ENCODE results near the gene NET1. TPM values are rescaled to one million over a fixed set of nuclear protein-coding genes. Genes with fewer than 3 reads are reported as not detected.
"Not testable (repeated sequence)": the region's sequence is repeated elsewhere in the genome, so short reads cannot be mapped to it uniquely, and the experiment has no call there.

NET1 gene
- total RNA-seq, 1 donor from 2014 or later = 133 TPM

DNA sequence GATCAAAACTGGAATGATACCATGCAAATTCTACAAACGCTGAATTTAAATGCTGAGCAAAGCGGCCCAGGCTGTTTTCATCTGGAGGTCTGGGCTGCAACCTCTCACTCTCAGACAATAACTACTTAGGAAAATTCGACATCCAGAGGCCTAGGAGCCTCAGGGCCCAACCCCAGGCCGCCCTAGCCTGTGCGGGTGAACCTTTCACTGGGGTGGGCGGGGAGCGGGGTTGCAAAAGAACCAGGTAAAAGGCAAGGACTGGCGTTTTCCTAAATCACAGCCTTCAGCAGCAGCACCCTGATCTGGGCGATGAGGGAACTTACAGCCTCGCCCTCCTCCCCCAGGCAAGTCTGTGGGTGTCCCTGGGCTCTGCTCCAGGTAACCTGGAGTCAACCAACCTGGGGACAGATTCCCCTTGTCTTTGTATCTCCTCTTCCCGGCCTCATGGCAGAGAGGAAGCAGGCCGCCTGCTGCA, 53.7 kb downstream of the NET1 start:
- no peak for DNase-seq (ENCODE audit: low spot score)

GRCh38 chr10:5466451-5467206, 54.3 kb downstream of the NET1 start:
- DNase-seq (ENCODE audit: low spot score) = peak; percentile 81

DNA sequence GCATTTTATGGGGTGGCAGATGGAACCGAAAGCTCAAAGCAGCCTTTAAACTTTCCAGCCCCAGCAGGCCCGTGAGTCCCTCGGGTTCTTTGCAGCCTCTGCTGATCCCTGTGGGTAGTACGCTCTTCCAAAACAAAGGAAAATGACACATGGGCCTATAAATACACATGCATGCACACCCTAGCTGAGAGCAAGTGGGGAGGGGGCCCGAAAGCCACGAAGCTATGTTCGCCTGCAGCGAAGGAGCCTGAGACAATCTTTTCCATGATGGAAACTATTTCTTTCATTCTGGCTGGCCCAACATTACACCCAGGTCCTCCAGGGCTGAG, 54.8 kb downstream of the NET1 start:
- DNase-seq (ENCODE audit: low spot score) = no peak

GRCh38 chr10:5467634-5468255, 55.4 kb downstream of the NET1 start:
- DNase-seq (ENCODE audit: low spot score) = no peak

- no peak for DNase-seq (ENCODE audit: low spot score)
Observed at GRCh38 chr10:5468262-5469106, 56.1 kb downstream of the NET1 start.

GRCh38 chr10:5469353-5470061, 57.1 kb downstream of the NET1 start:
- DNase-seq (ENCODE audit: low spot score) = no peak

- DNase-seq (ENCODE audit: low spot score) = no peak
Observed at GRCh38 chr10:5470062-5470751, 57.9 kb downstream of the NET1 start.

DNA sequence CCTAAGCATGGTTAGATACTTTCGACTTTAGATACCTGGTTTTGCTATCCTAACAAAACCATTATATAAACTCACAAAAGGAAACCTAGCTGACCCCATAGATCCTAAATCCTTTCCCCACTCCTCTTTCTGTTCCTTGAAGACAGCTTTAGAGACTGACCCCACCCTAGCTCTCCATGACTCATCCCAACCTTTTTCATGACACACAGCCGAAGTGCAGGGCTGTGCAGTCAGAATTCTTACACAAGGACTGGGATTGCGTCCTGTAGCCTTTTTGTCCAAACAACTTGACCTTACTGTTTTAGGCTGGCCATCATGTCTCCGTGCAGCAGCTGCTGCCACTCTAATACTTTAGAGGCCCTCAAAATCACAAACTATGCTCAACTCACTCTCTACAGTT, 62.3 kb downstream of the NET1 start:
- DNase-seq (ENCODE audit: low spot score) = not testable (repeated sequence)

- DNase-seq (ENCODE audit: low spot score) = not testable (repeated sequence)
Observed at GRCh38 chr10:5475088-5475487, 62.7 kb downstream of the NET1 start.

GRCh38 chr10:5475974-5476807, 63.8 kb downstream of the NET1 start:
- DNase-seq (ENCODE audit: low spot score) = not testable (repeated sequence)

- no peak for DNase-seq (ENCODE audit: low spot score)
Observed at GRCh38 chr10:5476918-5477525, 64.7 kb downstream of the NET1 start.

- DNase-seq (ENCODE audit: low spot score) = no peak
Observed at GRCh38 chr10:5477948-5478693, 65.8 kb downstream of the NET1 start.

- peak; percentile 39 for DNase-seq (ENCODE audit: low spot score)
Observed at GRCh38 chr10:5478694-5479305, 66.4 kb downstream of the NET1 start.

DNA sequence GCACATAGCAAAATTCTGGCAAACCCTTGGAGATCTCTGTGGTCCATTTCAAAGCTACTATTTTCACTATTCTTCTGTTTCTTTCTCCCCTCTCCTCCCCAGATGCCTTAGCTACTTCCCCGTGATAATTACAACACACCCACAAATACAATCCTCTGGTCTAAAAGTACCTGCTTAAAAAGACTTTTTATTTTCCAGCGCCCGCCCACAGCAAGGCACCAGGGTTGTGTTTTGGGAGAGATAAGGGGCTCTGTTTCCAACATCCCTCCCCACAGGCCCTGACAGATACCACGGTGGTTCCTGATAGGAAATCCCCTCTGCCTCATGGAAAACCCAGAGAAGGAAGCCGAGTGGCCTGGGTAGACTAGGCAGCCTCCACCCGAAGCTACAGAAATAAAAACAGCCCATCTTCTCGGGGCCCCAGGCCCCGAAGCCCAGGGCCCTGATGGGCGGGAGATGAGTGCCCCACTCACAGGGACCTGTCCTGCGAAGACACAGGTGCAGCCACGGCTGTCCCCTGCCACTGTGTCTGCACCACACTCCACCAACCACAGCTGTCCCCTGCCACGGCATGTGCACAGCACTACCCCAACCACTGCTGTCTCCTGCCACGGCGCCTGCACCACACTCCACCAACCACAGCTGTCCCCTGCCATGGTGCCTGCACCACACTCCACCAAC, 67.3 kb downstream of the NET1 start:
- DNase-seq (ENCODE audit: low spot score) = peak; percentile 31

GRCh38 chr10:5480162-5480941, 68.0 kb downstream of the NET1 start:
- DNase-seq (ENCODE audit: low spot score) = no peak

GRCh38 chr10:5481121-5481520, 68.8 kb downstream of the NET1 start:
- DNase-seq (ENCODE audit: low spot score) = no peak

GRCh38 chr10:5482016-5482415, 69.7 kb downstream of the NET1 start:
- DNase-seq (ENCODE audit: low spot score) = no peak
